Activated naive CD4-positive, alpha-beta T cell treated with anti-CD3 and anti-CD28 coated beads for 36 hours (primary cell): ENCODE data around the gene PCDHA12. TPM values are rescaled to one million over a fixed set of nuclear protein-coding genes. Genes with fewer than 3 reads are reported as not detected.
"Not testable (repeated sequence)": the region's sequence is repeated elsewhere in the genome, so short reads cannot be mapped to it uniquely, and the experiment has no call there.

ENCODE experiments used
- CTCF ChIA-PET: fragments of 350-600 bp; sonication (Branson Sonifier 250); formaldehyde crosslinking; loops from one replicate; lab custom pipeline; 2021; ENCODE audit warnings: antibody characterized with exemption; lab: Charles Lee
- DNase-seq: peaks from one replicate; pipeline ENCODE4 v3.0.0-alpha.2; 2020
- H3K27ac Mint-ChIP-seq: one replicate; pipeline ENCODE4 v1.8.0; 2021; ENCODE audit warnings: mild to moderate bottlenecking, mixed read lengths
- H3K27me3 Mint-ChIP-seq: one replicate; pipeline ENCODE4 v1.8.0; 2021; ENCODE audit warnings: low read depth, mixed read lengths
- H3K36me3 Mint-ChIP-seq: one replicate; pipeline ENCODE4 v1.8.0; 2021; ENCODE audit warnings: low read depth, mixed read lengths
- H3K4me1 Mint-ChIP-seq: one replicate; pipeline ENCODE4 v1.8.0; 2021; ENCODE audit warnings: low read depth, mixed read lengths
- H3K4me3 Mint-ChIP-seq: one replicate; pipeline ENCODE4 v1.8.0; 2021; ENCODE audit warnings: mild to moderate bottlenecking, moderate library complexity, mixed read lengths
- H3K9me3 Mint-ChIP-seq: one replicate; pipeline ENCODE4 v1.8.0; 2021; ENCODE audit warnings: mixed read lengths
- intact Hi-C: fragments of 100-400 bp; cut with micrococcal nuclease; formaldehyde crosslinking; loops from one replicate; pipeline ENCODE4 v1.15.1; 2023
- total RNA-seq, 2 experiments: library from RNA; stranded (reverse); gene quantifications; one replicate each; pipeline ENCODE4 v1.2.3, GENCODE V29; 2021

The PCDHA12 gene
- not detected for total RNA-seq

- no peaks in the 10 kb centered on the region for H3K4me1 Mint-ChIP-seq
- no peak within 1 kb of the TSS for H3K4me3 Mint-ChIP-seq
- intact Hi-C loops, result no loop called here
- no peak within 1 kb of the TSS for H3K27ac Mint-ChIP-seq
- H3K36me3 Mint-ChIP-seq, result peaks cover 3% of the 10 kb centered on the region
- peaks cover 45% of the 10 kb centered on the region for H3K27me3 Mint-ChIP-seq
- CTCF ChIA-PET, result no interaction called here
- peaks cover 4% of the 10 kb centered on the region for H3K9me3 Mint-ChIP-seq
- no peak for DNase-seq
These were observed at the start of gene PCDHA12 for GRCh38 chr5:140875085-140876065. TSS of gene PCDHA12 (plus strand) at chr5:140875308. CDS start at chr5:140875473, 165 bp downstream.

GRCh38 chr5:140827704-140828361, 47.3 kb upstream of the PCDHA12 start, which contains the start of gene PCDHA6:
TSS of gene PCDHA6 (plus strand) at chr5:140827960. CDS start at chr5:140828092, 132 bp downstream.
- H3K9me3 Mint-ChIP-seq, result peaks cover 17% of the 10 kb centered on the region
- DNase-seq, result no peak
- intact Hi-C loops, result no loop called here
- peaks cover 45% of the 10 kb centered on the region for H3K27me3 Mint-ChIP-seq
- CTCF ChIA-PET, result interaction anchor here (0.7 kb wide), 1 partner anchor 71 kb away, joined by 3 read pairs; no protein-coding TSS in a partner anchor
- no peaks in the 10 kb centered on the region for H3K4me1 Mint-ChIP-seq
- peaks cover 10% of the 10 kb centered on the region for H3K36me3 Mint-ChIP-seq
- no peak within 1 kb of the TSS for H3K27ac Mint-ChIP-seq
- H3K4me3 Mint-ChIP-seq, result no peak within 1 kb of the TSS

- intact Hi-C loops, result no loop called here
- peaks cover 49% of the 10 kb centered on the region for H3K27me3 Mint-ChIP-seq
These were observed 46.8 kb upstream of the PCDHA12 start for GRCh38 chr5:140828362-140828737.

GRCh38 chr5:140829511-140830501, 45.3 kb upstream of the PCDHA12 start:
- Mint-ChIP-seq H3K27me3 (peaks cover 56% of the 10 kb centered on the region), H3K9me3 (peaks cover 25% of the 10 kb centered on the region), H3K36me3 (peaks cover 15% of the 10 kb centered on the region)
- H3K4me1 Mint-ChIP-seq, DNase-seq, intact Hi-C loops, H3K4me3 Mint-ChIP-seq, H3K27ac Mint-ChIP-seq: not testable (repeated sequence)
- CTCF ChIA-PET, result interaction anchor here (0.5 to 1.5 kb wide), 2 partner anchors 13 to 30 kb away, joined by 3 read pairs; no protein-coding TSS in a partner anchor

More at GRCh38 chr5:140828362-140828737, 46.8 kb upstream of the PCDHA12 start:
- CTCF ChIA-PET, result interaction anchor here (0.7 kb wide), 1 partner anchor 72 kb away, joined by 3 read pairs; no protein-coding TSS in a partner anchor
- Mint-ChIP-seq H3K27ac (no peak overlapping the region), H3K4me1 (no peaks in the 10 kb centered on the region), H3K36me3 (peaks cover 10% of the 10 kb centered on the region), H3K9me3 (peaks cover 19% of the 10 kb centered on the region), H3K4me3 (no peak overlapping the region)
- no peak for DNase-seq

- peaks cover 7% of the 10 kb centered on the region for H3K36me3 Mint-ChIP-seq
- CTCF ChIA-PET, result interaction anchor here (0.7 to 1.0 kb wide), 2 partner anchors 9 to 24 kb away, joined by 3 read pairs; no protein-coding TSS in a partner anchor
- DNase-seq, result no peak
- H3K4me3 Mint-ChIP-seq, result no peak within 1 kb of the TSS
- intact Hi-C loops, result no loop called here
- H3K27ac Mint-ChIP-seq, result no peak within 1 kb of the TSS
- H3K27me3 Mint-ChIP-seq, result peaks cover 37% of the 10 kb centered on the region
- peaks cover 15% of the 10 kb centered on the region for H3K9me3 Mint-ChIP-seq
- no peaks in the 10 kb centered on the region for H3K4me1 Mint-ChIP-seq
These were observed 41.1 kb upstream of the PCDHA12 start, which contains the start of gene PCDHA7 for GRCh38 chr5:140833993-140834392. TSS of gene PCDHA7 (plus strand) at chr5:140834269. CDS start at chr5:140834384, 115 bp downstream.

- not testable (repeated sequence) for H3K27ac Mint-ChIP-seq
- CTCF ChIA-PET, result interaction anchor here (0.7 to 1.0 kb wide), 2 partner anchors 8 to 25 kb away, joined by 3 read pairs; no protein-coding TSS in a partner anchor
These were observed 40.6 kb upstream of the PCDHA12 start for GRCh38 chr5:140834439-140835008.

GRCh38 chr5:140835622-140836510, 39.2 kb upstream of the PCDHA12 start:
- Mint-ChIP-seq H3K9me3 (peaks cover 20% of the 10 kb centered on the region), H3K36me3 (peaks cover 9% of the 10 kb centered on the region), H3K4me1 (no peaks in the 10 kb centered on the region), H3K4me3 (no peak overlapping the region), H3K27me3 (peaks cover 45% of the 10 kb centered on the region), H3K27ac (no peak overlapping the region)
- CTCF ChIA-PET, result no interaction called here
- no peak for DNase-seq
- intact Hi-C loops, result no loop called here

More at GRCh38 chr5:140834439-140835008, 40.6 kb upstream of the PCDHA12 start:
- Mint-ChIP-seq H3K27me3 (peaks cover 39% of the 10 kb centered on the region), H3K9me3 (peaks cover 14% of the 10 kb centered on the region)
- H3K4me1 Mint-ChIP-seq, intact Hi-C loops, DNase-seq, H3K4me3 Mint-ChIP-seq, H3K36me3 Mint-ChIP-seq: not testable (repeated sequence)

GRCh38 chr5:140840978-140841962, 33.8 kb upstream of the PCDHA12 start, which contains the start of gene PCDHA8:
TSS of gene PCDHA8 (plus strand) at chr5:140841187. CDS start at chr5:140841322, 135 bp downstream.
- Mint-ChIP-seq H3K4me3 (no peak within 1 kb of the TSS), H3K27ac (no peak within 1 kb of the TSS), H3K4me1 (no peaks in the 10 kb centered on the region), H3K9me3 (peaks cover 17% of the 10 kb centered on the region), H3K27me3 (peaks cover 25% of the 10 kb centered on the region), H3K36me3 (peaks cover 2% of the 10 kb centered on the region)
- intact Hi-C loops, result no loop called here
- DNase-seq, result no peak
- CTCF ChIA-PET, result interaction anchor here (0.6 to 1.0 kb wide), 3 partner anchors 48 to 1064 kb away, joined by 3 to 4 read pairs (median 3); no protein-coding TSS in a partner anchor

- Mint-ChIP-seq H3K9me3 (peaks cover 22% of the 10 kb centered on the region), H3K4me3 (no peak overlapping the region), H3K4me1 (no peaks in the 10 kb centered on the region), H3K36me3 (peaks cover 2% of the 10 kb centered on the region), H3K27me3 (peaks cover 36% of the 10 kb centered on the region), H3K27ac (no peak overlapping the region)
- intact Hi-C loops, result no loop called here
- CTCF ChIA-PET, result interaction anchor here (0.9 kb wide), 1 partner anchor 9 kb away, joined by 3 read pairs; the partner anchor contains the start of gene PCDHA7
- DNase-seq, result no peak
These were observed 32.0 kb upstream of the PCDHA12 start for GRCh38 chr5:140842798-140843733.
